ENCODE data around the gene FBXL4. TPM values are rescaled to one million over a fixed set of nuclear protein-coding genes. Genes with fewer than 3 reads are reported as not detected.

FBXL4 gene
- polyA plus RNA-seq, 1 of the 3 experiments (the other 2 are of a cell fraction), result 8.1 TPM

DNA sequence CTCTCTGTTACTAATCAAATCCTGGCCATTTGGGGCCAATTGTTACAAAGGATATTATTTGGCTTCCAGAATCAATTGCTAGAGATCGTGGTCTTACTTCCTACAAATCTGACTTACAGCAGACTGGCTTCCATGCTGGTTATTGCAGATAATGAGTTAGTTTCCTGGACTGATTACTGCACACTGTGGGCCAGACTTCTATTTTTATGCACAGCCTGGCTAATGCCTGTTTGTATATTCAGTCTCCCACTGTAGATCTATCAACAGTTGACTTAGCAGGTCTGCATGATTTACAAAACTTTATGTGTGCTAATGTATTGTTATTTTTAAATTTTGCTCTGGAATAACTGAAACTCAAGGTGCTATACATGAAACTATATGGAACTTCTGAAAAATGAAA lies 25.8 kb upstream of the FBXL4 start:
- Histone ChIP-seq H3K9me3 (no peaks in the 10 kb centered on the region), H4K20me1 (ENCODE audit: insufficient read depth) (no peaks in the 10 kb centered on the region), H3F3A (replicated peaks; ENCODE audit: insufficient read depth) (no peaks in the 10 kb centered on the region), H3K9ac (no peak overlapping the region), H3K9me2 (no peaks in the 10 kb centered on the region), H3K4me1 (ENCODE audit: control insufficient read depth in 1 of 2, insufficient read depth in 2 of 2, low read depth in 1 of 2, low read length in 1 of 2) (no peaks in the 10 kb centered on the region), H2AFZ (ENCODE audit: low read depth) (no peak overlapping the region), H3K4me2 (no peak overlapping the region), H3K36me3 (replicated peaks in 1 of 2; ENCODE audit: control insufficient read depth in 1 of 2, insufficient read depth in 2 of 2, low read length in 1 of 2) (no peaks in the 10 kb centered on the region), H3K4me3 (ENCODE audit: low read depth in 2 of 2, low read length in 1 of 2) (no peak overlapping the region), H3K27ac (ENCODE audit: low read depth in 2 of 2, low read length in 1 of 2) (no peak overlapping the region), H3K79me2 (ENCODE audit: insufficient read depth) (no peaks in the 10 kb centered on the region), H3K27me3 (ENCODE audit: insufficient read depth) (no peaks in the 10 kb centered on the region; the same call in 1 of the 2 replicates)
- CTCF ChIA-PET, result no interaction called here
- 17% methylated on average over 1 of the region's 1 CpG for WGBS (ENCODE audit: low lambda C conversion rate)
- no peak for DNase-seq
- TF ChIP-seq, protein P1, sequence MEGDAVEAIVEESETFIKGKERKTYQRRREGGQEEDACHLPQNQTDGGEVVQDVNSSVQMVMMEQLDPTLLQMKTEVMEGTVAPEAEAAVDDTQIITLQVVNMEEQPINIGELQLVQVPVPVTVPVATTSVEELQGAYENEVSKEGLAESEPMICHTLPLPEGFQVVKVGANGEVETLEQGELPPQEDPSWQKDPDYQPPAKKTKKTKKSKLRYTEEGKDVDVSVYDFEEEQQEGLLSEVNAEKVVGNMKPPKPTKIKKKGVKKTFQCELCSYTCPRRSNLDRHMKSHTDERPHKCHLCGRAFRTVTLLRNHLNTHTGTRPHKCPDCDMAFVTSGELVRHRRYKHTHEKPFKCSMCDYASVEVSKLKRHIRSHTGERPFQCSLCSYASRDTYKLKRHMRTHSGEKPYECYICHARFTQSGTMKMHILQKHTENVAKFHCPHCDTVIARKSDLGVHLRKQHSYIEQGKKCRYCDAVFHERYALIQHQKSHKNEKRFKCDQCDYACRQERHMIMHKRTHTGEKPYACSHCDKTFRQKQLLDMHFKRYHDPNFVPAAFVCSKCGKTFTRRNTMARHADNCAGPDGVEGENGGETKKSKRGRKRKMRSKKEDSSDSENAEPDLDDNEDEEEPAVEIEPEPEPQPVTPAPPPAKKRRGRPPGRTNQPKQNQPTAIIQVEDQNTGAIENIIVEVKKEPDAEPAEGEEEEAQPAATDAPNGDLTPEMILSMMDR (IDR thresholded peaks at IDR 0.05), result no peak
- TF ChIP-seq, protein P2, sequence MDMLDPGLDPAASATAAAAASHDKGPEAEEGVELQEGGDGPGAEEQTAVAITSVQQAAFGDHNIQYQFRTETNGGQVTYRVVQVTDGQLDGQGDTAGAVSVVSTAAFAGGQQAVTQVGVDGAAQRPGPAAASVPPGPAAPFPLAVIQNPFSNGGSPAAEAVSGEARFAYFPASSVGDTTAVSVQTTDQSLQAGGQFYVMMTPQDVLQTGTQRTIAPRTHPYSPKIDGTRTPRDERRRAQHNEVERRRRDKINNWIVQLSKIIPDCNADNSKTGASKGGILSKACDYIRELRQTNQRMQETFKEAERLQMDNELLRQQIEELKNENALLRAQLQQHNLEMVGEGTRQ (IDR thresholded peaks at IDR 0.05; ENCODE audit: borderline replicate concordance, low read depth, low read length), result no peak
- TF ChIP-seq RXRA (IDR thresholded peaks at IDR 0.05; ENCODE audit: borderline replicate concordance, low read depth), result no peak
- no peak for TF ChIP-seq FOXJ3 (CRISPR knock-in tag; IDR thresholded peaks at IDR 0.05)
- TF ChIP-seq FOSL2 (IDR thresholded peaks at IDR 0.05; ENCODE audit: borderline replicate concordance, low read depth), result no peak
- no peak for TF ChIP-seq TAF1 (IDR thresholded peaks at IDR 0.05; ENCODE audit: borderline replicate concordance, low read depth, low read length)
- no peak for TF ChIP-seq NRF1 (IDR thresholded peaks at IDR 0.05; ENCODE audit: low read depth, low read length)
- TF ChIP-seq NFIC (IDR thresholded peaks at IDR 0.05; ENCODE audit: borderline replicate concordance), result no peak
- POLR2A ChIA-PET, result no interaction called here

DNA sequence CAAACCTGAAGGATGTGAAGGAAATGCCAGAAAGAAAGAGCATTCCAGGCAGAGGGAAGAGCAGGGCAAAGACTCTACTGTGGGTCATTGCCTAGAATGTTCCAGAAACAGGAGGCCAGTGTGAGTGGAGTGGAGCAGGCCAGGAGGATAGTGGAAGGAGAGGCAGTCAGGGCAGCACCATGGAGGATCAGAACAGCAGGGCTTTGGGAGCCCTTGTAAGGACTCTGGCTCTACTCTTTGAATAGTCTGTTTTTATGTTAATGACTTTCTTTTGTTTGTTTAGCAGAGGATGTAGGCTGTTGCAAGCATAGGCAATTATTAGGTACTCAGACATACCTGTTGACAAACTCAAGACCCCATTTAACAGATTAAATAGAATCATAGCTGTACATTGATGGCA lies 23.6 kb upstream of the FBXL4 start:
- no peaks in the 10 kb centered on the region for H3K9me3 ChIP-seq
- H3K4me1 ChIP-seq (ENCODE audit: control insufficient read depth in 1 of 2, insufficient read depth in 2 of 2, low read depth in 1 of 2, low read length in 1 of 2), result no peaks in the 10 kb centered on the region
- H3K4me2 ChIP-seq, result no peak overlapping the region
- H3K27ac ChIP-seq (ENCODE audit: low read depth in 2 of 2, low read length in 1 of 2), result no peak overlapping the region
- no peaks in the 10 kb centered on the region for H4K20me1 ChIP-seq (ENCODE audit: insufficient read depth)
- TF ChIP-seq, protein P3, sequence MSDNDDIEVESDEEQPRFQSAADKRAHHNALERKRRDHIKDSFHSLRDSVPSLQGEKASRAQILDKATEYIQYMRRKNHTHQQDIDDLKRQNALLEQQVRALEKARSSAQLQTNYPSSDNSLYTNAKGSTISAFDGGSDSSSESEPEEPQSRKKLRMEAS (IDR thresholded peaks at IDR 0.05; ENCODE audit: low read depth), result no peak
- TF ChIP-seq, protein P4, sequence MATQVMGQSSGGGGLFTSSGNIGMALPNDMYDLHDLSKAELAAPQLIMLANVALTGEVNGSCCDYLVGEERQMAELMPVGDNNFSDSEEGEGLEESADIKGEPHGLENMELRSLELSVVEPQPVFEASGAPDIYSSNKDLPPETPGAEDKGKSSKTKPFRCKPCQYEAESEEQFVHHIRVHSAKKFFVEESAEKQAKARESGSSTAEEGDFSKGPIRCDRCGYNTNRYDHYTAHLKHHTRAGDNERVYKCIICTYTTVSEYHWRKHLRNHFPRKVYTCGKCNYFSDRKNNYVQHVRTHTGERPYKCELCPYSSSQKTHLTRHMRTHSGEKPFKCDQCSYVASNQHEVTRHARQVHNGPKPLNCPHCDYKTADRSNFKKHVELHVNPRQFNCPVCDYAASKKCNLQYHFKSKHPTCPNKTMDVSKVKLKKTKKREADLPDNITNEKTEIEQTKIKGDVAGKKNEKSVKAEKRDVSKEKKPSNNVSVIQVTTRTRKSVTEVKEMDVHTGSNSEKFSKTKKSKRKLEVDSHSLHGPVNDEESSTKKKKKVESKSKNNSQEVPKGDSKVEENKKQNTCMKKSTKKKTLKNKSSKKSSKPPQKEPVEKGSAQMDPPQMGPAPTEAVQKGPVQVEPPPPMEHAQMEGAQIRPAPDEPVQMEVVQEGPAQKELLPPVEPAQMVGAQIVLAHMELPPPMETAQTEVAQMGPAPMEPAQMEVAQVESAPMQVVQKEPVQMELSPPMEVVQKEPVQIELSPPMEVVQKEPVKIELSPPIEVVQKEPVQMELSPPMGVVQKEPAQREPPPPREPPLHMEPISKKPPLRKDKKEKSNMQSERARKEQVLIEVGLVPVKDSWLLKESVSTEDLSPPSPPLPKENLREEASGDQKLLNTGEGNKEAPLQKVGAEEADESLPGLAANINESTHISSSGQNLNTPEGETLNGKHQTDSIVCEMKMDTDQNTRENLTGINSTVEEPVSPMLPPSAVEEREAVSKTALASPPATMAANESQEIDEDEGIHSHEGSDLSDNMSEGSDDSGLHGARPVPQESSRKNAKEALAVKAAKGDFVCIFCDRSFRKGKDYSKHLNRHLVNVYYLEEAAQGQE (IDR thresholded peaks at IDR 0.05; ENCODE audit: low read depth, low read length), result no peak
- no peak for TF ChIP-seq RFX5 (IDR thresholded peaks at IDR 0.05; ENCODE audit: low read length)
- no peak for TF ChIP-seq EZH2phosphoT487 (IDR thresholded peaks at IDR 0.05; ENCODE audit: borderline replicate concordance, low read depth)
- no peak for TF ChIP-seq FOXM1 (IDR thresholded peaks at IDR 0.05; ENCODE audit: low read depth)
- no peak for TF ChIP-seq RXRA (IDR thresholded peaks at IDR 0.05; ENCODE audit: borderline replicate concordance, low read depth)
- TF ChIP-seq, protein P5, sequence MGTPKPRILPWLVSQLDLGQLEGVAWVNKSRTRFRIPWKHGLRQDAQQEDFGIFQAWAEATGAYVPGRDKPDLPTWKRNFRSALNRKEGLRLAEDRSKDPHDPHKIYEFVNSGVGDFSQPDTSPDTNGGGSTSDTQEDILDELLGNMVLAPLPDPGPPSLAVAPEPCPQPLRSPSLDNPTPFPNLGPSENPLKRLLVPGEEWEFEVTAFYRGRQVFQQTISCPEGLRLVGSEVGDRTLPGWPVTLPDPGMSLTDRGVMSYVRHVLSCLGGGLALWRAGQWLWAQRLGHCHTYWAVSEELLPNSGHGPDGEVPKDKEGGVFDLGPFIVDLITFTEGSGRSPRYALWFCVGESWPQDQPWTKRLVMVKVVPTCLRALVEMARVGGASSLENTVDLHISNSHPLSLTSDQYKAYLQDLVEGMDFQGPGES (IDR thresholded peaks at IDR 0.05; ENCODE audit: low read depth, low read length), result no peak
- no peak for TF ChIP-seq POLR2AphosphoS5 (IDR thresholded peaks at IDR 0.05; ENCODE audit: low read depth, low read length)
- TF ChIP-seq NFIC (IDR thresholded peaks at IDR 0.05; ENCODE audit: borderline replicate concordance), result no peak
- no peak for TF ChIP-seq YY1 (IDR thresholded peaks at IDR 0.05; ENCODE audit: low read depth)
- ChIA-PET CTCF (no interaction called here), POLR2A (no interaction called here)
- no peak overlapping the region for H2AFZ ChIP-seq (ENCODE audit: low read depth)
- H3K9ac ChIP-seq, result no peak overlapping the region
- H3K79me2 ChIP-seq (ENCODE audit: insufficient read depth), result no peaks in the 10 kb centered on the region
- no peaks in the 10 kb centered on the region for H3F3A ChIP-seq (replicated peaks; ENCODE audit: insufficient read depth)
- H3K9me2 ChIP-seq, result no peaks in the 10 kb centered on the region
- H3K36me3 ChIP-seq (replicated peaks in 1 of 2; ENCODE audit: control insufficient read depth in 1 of 2, insufficient read depth in 2 of 2, low read length in 1 of 2), result no peaks in the 10 kb centered on the region
- no peak for DNase-seq
- no peaks in the 10 kb centered on the region; the same call in 1 of the 2 replicates for H3K27me3 ChIP-seq (ENCODE audit: insufficient read depth)
- no peak overlapping the region for H3K4me3 ChIP-seq (ENCODE audit: low read depth in 2 of 2, low read length in 1 of 2)
